ENCODE data around the gene ZNF135.

ZNF135 gene

DNA sequence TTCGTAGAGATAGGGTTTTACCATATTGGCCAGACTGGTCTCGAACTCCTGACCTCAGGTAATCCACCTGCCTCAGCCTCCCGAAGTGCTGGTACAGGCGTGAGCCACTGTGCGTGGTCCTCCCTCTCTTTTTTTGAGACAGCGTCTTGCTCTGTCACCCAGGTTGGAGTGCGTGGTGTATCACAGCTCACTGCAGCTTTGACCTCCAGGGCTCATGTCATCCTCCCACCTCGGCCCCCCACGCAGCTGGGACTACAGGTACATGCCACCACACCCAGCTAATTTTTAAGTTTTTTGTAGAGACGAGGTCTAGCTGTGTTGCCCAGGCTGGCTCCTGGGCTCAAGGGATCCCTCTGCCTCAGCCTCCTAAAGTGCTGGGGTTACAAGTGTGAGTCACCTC lies 20.7 kb downstream of the ZNF135 start:
- no peak for TF ChIP-seq CTCF (IDR thresholded peaks at IDR 0.05; ENCODE audit: poor library complexity, severe bottlenecking)
- peaks cover 9% of the 10 kb centered on the region for H3K9me3 ChIP-seq (ENCODE audit: severe bottlenecking)

DNA sequence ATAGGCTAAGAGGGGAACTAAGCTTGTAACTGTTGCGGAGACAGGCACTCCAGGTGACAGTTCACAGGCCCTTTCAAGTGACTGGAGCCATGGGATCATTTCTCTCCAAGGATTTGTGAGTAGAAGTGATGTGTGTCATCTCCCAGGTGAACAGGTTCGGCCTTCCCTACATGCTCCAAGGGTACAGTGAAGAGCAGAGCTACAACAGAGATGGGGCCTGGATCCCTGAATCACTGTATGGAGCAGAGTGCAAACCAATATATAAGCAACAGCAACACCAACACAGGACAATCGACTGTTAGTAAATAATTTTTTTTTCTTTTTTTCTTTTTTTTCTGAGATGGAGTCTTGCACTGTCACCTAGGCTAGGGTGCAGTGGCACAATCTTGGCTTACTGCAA lies 23.9 kb downstream of the ZNF135 start:
- peaks cover 15% of the 10 kb centered on the region for H3K9me3 ChIP-seq (ENCODE audit: severe bottlenecking)
- no peak overlapping the region for H3K4me3 ChIP-seq (ENCODE audit: severe bottlenecking)
- TF ChIP-seq CTCF (IDR thresholded peaks at IDR 0.05; ENCODE audit: poor library complexity, severe bottlenecking) = no peak
- DNase-seq (ENCODE audit: low spot score) = no peak
- ATAC-seq (ENCODE audit: low read depth) = no peak
- no peak overlapping the region for H3K27ac ChIP-seq (ENCODE audit: poor library complexity, severe bottlenecking)
- no peaks in the 10 kb centered on the region for H3K27me3 ChIP-seq (ENCODE audit: insufficient read depth, poor library complexity, severe bottlenecking)
- no peaks in the 10 kb centered on the region for H3K4me1 ChIP-seq (ENCODE audit: insufficient read depth, poor library complexity, severe bottlenecking)
- H3K36me3 ChIP-seq (ENCODE audit: low read depth) = no peaks in the 10 kb centered on the region

More for the DNA sequence above, 20.7 kb downstream of the ZNF135 start:
- DNase-seq (ENCODE audit: low spot score) = no peak
- no peaks in the 10 kb centered on the region for H3K4me1 ChIP-seq (ENCODE audit: insufficient read depth, poor library complexity, severe bottlenecking)
- H3K27me3 ChIP-seq (ENCODE audit: insufficient read depth, poor library complexity, severe bottlenecking) = no peaks in the 10 kb centered on the region
- no peak overlapping the region for H3K27ac ChIP-seq (ENCODE audit: poor library complexity, severe bottlenecking)
- H3K36me3 ChIP-seq (ENCODE audit: low read depth) = no peaks in the 10 kb centered on the region
- no peak for ATAC-seq (ENCODE audit: low read depth)
- no peak overlapping the region for H3K4me3 ChIP-seq (ENCODE audit: severe bottlenecking)

DNA sequence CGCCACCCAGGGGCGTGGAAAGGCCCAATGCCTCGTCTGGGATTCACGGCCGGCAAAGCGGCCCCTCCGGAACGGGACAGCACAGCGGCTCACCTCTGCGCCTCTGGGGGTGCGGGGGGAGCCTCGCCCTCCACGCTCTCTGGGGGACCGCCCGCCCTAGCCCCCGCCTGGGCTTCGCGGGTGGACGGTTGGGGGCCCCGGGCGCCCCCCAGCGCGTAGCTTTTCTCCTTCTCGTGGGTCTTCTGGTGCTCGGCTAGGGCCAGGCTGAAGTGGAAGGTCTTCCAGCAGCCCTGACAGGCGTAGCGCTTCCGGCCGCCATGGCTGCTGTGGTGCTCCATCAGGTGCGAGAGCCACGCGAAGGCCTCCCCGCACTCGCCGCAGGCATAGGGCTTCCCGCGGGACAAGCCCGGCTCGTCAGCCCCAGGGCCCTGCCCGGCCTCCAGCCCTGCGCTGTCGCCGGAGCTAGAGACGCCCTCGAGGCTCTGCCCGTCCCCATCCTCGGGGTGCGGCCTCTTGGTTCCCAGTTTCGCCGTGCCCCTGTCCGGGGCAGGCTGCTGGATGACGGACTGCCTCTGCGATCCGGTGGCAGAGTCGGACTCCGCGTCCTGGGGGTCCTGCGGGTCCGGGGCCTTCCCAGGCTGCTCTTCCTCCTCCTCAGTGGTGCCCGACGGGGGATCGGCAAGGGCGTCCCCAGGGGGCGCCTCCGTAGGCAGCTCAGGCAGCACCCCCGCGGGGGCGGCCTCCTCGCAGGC lies 25.7 kb downstream of the ZNF135 start:
- TF ChIP-seq CTCF (IDR thresholded peaks at IDR 0.05; ENCODE audit: poor library complexity, severe bottlenecking) = no peak
- ATAC-seq (ENCODE audit: low read depth) (no peak), DNase-seq (ENCODE audit: low spot score) (no peak)
- Histone ChIP-seq H3K4me1 (ENCODE audit: insufficient read depth, poor library complexity, severe bottlenecking) (no peaks in the 10 kb centered on the region), H3K36me3 (ENCODE audit: low read depth) (no peaks in the 10 kb centered on the region), H3K9me3 (ENCODE audit: severe bottlenecking) (peaks cover 17% of the 10 kb centered on the region), H3K27me3 (ENCODE audit: insufficient read depth, poor library complexity, severe bottlenecking) (no peaks in the 10 kb centered on the region), H3K4me3 (ENCODE audit: severe bottlenecking) (no peak overlapping the region), H3K27ac (ENCODE audit: poor library complexity, severe bottlenecking) (no peak overlapping the region)

DNA sequence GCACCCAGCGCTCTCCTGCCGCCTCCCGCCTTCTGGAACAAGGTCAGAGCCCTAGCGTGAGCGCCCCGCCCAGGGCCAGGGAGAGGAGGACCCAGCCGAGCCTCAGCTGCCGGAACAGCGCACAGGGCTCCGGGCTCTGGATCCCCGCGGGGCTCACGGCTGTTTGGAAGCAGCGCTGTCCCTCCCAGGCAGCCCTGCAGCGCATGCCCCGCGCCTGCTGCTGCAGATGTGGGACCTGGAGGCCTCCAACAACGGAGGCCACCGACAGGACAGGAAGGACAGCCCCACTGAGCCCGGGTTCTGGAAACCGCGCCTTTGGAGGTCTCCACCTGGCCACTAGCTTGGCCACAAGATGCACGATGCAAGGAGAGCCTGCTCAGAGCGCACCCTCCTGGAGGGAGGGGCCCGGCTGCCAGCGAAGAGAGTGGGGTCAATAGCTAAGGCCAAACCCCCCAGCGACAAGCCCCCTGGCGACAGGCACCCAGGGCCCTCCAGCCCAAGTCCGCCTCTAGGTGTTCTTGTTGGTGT lies 26.3 kb downstream of the ZNF135 start:
- DNase-seq (ENCODE audit: low spot score) = no peak
- no peak overlapping the region for H3K27ac ChIP-seq (ENCODE audit: poor library complexity, severe bottlenecking)
- no peaks in the 10 kb centered on the region for H3K27me3 ChIP-seq (ENCODE audit: insufficient read depth, poor library complexity, severe bottlenecking)
- no peak for TF ChIP-seq CTCF (IDR thresholded peaks at IDR 0.05; ENCODE audit: poor library complexity, severe bottlenecking)
- ATAC-seq (ENCODE audit: low read depth) = no peak
- H3K4me3 ChIP-seq (ENCODE audit: severe bottlenecking) = no peak overlapping the region
- no peaks in the 10 kb centered on the region for H3K36me3 ChIP-seq (ENCODE audit: low read depth)
- peaks cover 17% of the 10 kb centered on the region for H3K9me3 ChIP-seq (ENCODE audit: severe bottlenecking)
- H3K4me1 ChIP-seq (ENCODE audit: insufficient read depth, poor library complexity, severe bottlenecking) = no peaks in the 10 kb centered on the region
